ENCODE measurements around the gene NUDT2. TPM values are rescaled to one million over a fixed set of nuclear protein-coding genes. Genes with fewer than 3 reads are reported as not detected.

NUDT2 gene
- total and polyA plus RNA-seq, 2 of the 4 experiments (the other 2 are of a cell fraction): 36.6 to 45.0 TPM

DNA sequence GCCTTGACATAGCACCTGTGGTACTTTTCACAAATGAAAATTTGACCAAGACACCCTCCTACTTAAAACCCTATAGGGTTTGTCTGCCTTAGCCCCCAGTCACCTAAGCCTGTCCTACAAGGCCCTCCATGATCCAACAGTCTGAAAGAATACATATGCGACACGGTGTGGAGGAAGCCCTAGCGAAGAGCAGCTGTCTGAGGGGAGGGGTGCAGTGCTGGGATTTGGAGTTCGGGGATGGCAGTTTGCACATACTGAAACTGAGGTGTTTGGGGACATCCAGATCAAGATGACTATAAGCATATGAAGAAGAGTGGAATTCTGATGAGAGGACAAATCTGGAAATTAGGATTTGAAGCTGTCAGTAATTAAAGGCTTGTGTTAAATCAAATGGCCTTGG lies 54.5 kb downstream of the NUDT2 start:
- BruUV-seq (replicated peaks): no TSS peak
- intact Hi-C loops (cut with micrococcal nuclease): no loop called here
- H3K18ac ChIP-seq (ENCODE audit: low read depth, low read length): no peak overlapping the region

More for the DNA sequence above, 54.5 kb downstream of the NUDT2 start:
- no peaks in the 10 kb centered on the region for H4K20me1 ChIP-seq (ENCODE audit: insufficient read depth, low read length)
- in situ Hi-C loops (cut with MboI; ENCODE audit: low sequenced_read_pairs) (no loop called here), dilution Hi-C loops (cut with HindIII; ENCODE audit: low sequenced_read_pairs, unreplicated experiment) (no loop called here)
- H4K91ac ChIP-seq (ENCODE audit: insufficient read depth, low read depth, low read length): no peak overlapping the region
- ChIA-PET POLR2A (ENCODE audit: unreplicated experiment) (no interaction called here), CTCF (no interaction called here)
- no peak overlapping the region for H3K9ac ChIP-seq (ENCODE audit: low read depth, low read length)
- H2BK15ac ChIP-seq (ENCODE audit: low read depth, low read length): no peak overlapping the region
- H3K4me3 ChIP-seq (ENCODE audit: insufficient read depth, low read depth, low read length): no peak overlapping the region
- no peaks in the 10 kb centered on the region for H3K36me3 ChIP-seq (ENCODE audit: control insufficient read depth, insufficient read depth, low read length)
- no peak overlapping the region for H2BK5ac ChIP-seq (ENCODE audit: low read depth, low read length, poor library complexity, severe bottlenecking)
- no peaks in the 10 kb centered on the region for H3K9me1 ChIP-seq (ENCODE audit: insufficient read depth, low read length)
- no peak overlapping the region for H3K4me2 ChIP-seq (ENCODE audit: low read depth, low read length)
- peaks cover 6% of the 10 kb centered on the region for H3K4me1 ChIP-seq (ENCODE audit: control insufficient read depth, insufficient read depth, low read length)
- H2AK9ac ChIP-seq (replicated peaks; ENCODE audit: low read depth, low read length, poor library complexity): no peak overlapping the region
- H3K27me3 ChIP-seq (ENCODE audit: control insufficient read depth, insufficient read depth, low read length): peaks cover 1% of the 10 kb centered on the region; the same call in 1 of the 2 replicates
- WGBS, 2 experiments (ENCODE audit: extremely low coverage in 2 of 2, insufficient read length in 1 of 2): 60% methylated on average over 2 of the region's 4 CpGs; no CpG with 5 or more reads in 1 of the 2 experiments
- no peaks in the 10 kb centered on the region for H3K79me1 ChIP-seq (ENCODE audit: low read depth in 1 of 2, low read length in 2 of 2)
- H2AFZ ChIP-seq (replicated peaks; ENCODE audit: low read length, poor library complexity): no peak overlapping the region
- H3K14ac ChIP-seq (replicated peaks; ENCODE audit: low read depth, low read length): no peak overlapping the region
- no peak overlapping the region for H4K5ac ChIP-seq (ENCODE audit: low read depth, low read length)
- TF ChIP-seq RAD21 (IDR thresholded peaks at IDR 0.05; ENCODE audit: low read length) (no peak), FOS (IDR thresholded peaks at IDR 0.05; ENCODE audit: low read depth, low read length) (no peak), MAFK (IDR thresholded peaks at IDR 0.05; ENCODE audit: low read depth, low read length) (no peak), BHLHE40 (IDR thresholded peaks at IDR 0.05; ENCODE audit: low read depth, low read length) (no peak), MXI1 (IDR thresholded peaks at IDR 0.05; ENCODE audit: borderline replicate concordance, low read depth, low read length) (no peak), CEBPB (IDR thresholded peaks at IDR 0.05; ENCODE audit: low read depth, low read length) (no peak)
- TF ChIP-seq, protein P1, sequence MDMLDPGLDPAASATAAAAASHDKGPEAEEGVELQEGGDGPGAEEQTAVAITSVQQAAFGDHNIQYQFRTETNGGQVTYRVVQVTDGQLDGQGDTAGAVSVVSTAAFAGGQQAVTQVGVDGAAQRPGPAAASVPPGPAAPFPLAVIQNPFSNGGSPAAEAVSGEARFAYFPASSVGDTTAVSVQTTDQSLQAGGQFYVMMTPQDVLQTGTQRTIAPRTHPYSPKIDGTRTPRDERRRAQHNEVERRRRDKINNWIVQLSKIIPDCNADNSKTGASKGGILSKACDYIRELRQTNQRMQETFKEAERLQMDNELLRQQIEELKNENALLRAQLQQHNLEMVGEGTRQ (IDR thresholded peaks at IDR 0.05; ENCODE audit: low read depth, low read length): no peak
- ATAC-seq (ENCODE audit: low read depth) (no peak), DNase-seq (no peak)
- H2BK120ac ChIP-seq (ENCODE audit: low read depth, low read length): no peak overlapping the region
- H3K23ac ChIP-seq (ENCODE audit: low read depth, low read length): no peak overlapping the region
- no peak overlapping the region for H3K27ac ChIP-seq (ENCODE audit: insufficient read depth, low read length)
- H3K4ac ChIP-seq (ENCODE audit: low read depth, low read length): no peak overlapping the region
- H4K8ac ChIP-seq (ENCODE audit: low read depth in 2 of 2, low read length in 2 of 2): no peak overlapping the region
- H2BK20ac ChIP-seq (ENCODE audit: low read depth, low read length): no peak overlapping the region
- no peak overlapping the region for H3K56ac ChIP-seq (ENCODE audit: extremely low read depth, insufficient read depth, low read length)
- H2AK5ac ChIP-seq (ENCODE audit: low read depth, low read length): no peak overlapping the region
- no peaks in the 10 kb centered on the region for H3K9me3 ChIP-seq (ENCODE audit: control insufficient read depth, insufficient read depth, low read length)
